Liver (tissue), 3 donors: Measurements from ENCODE around the gene TBC1D16.

ENCODE experiments used
- ATF3 ChIP-seq: IDR thresholded peaks from 2 replicates; pipeline ENCODE4 v1.6.1; 2016; ENCODE audit warnings: antibody characterized with exemption
- EGR1 ChIP-seq, 2 donors: IDR thresholded peaks; 2 replicates each; pipeline ENCODE4 v1.6.1; 2016 to 2018; ENCODE audit warnings: antibody characterized with exemption in 2 of 2, low read depth in 2 of 2
- FOXA1 ChIP-seq: IDR thresholded peaks from 2 replicates; pipeline ENCODE4 v1.6.1; 2016; ENCODE audit warnings: antibody characterized with exemption
- GABPA ChIP-seq, 2 donors: IDR thresholded peaks in 1 of 2; conservative IDR thresholded peaks in 1 of 2; 2 replicates each; pipeline ENCODE4 v1.6.1; 2016; ENCODE audit warnings: antibody characterized with exemption in 2 of 2, mild to moderate bottlenecking in 1 of 2, moderate library complexity in 1 of 2
- HNF4A ChIP-seq, 2 donors: conservative IDR thresholded peaks; 2 replicates each; pipeline ENCODE4 v1.6.1; 2016; ENCODE audit warnings: antibody characterized with exemption in 2 of 2, mild to moderate bottlenecking in 2 of 2
- JUND ChIP-seq, 2 donors: IDR thresholded peaks; 2 replicates each; pipeline ENCODE4 v1.6.1; 2016; ENCODE audit warnings: antibody characterized with exemption in 2 of 2
- RAD21 ChIP-seq, 2 donors: IDR thresholded peaks; 2 replicates each; pipeline ENCODE4 v1.6.1; 2016; ENCODE audit warnings: antibody characterized with exemption in 2 of 2, mild to moderate bottlenecking in 2 of 2
- REST ChIP-seq: IDR thresholded peaks from 2 replicates; pipeline ENCODE4 v1.6.1; 2016; ENCODE audit warnings: antibody characterized with exemption, mild to moderate bottlenecking
- TAF1 ChIP-seq: conservative IDR thresholded peaks from 2 replicates; pipeline ENCODE4 v1.6.1; 2016; ENCODE audit warnings: antibody characterized with exemption, mild to moderate bottlenecking
- YY1 ChIP-seq: IDR thresholded peaks from 2 replicates; pipeline ENCODE4 v1.6.1; 2016; ENCODE audit warnings: antibody characterized with exemption, mild to moderate bottlenecking
- TF ChIP-seq, protein P1 (sequence below): fragments of 150-350 bp; IDR thresholded peaks from 2 replicates; pipeline ENCODE4 v1.5.1; 2017; ENCODE audit warnings: improper control_type of control experiment, low read depth, low read length; ENCODE audit not compliant: missing input control
- TF ChIP-seq, protein P2 (sequence below): IDR thresholded peaks from 2 replicates; pipeline ENCODE4 v1.6.1; 2016; ENCODE audit warnings: antibody characterized with exemption
- donor health status: healthy.
- donor health status: healthy.

- TF ChIP-seq, protein P1, sequence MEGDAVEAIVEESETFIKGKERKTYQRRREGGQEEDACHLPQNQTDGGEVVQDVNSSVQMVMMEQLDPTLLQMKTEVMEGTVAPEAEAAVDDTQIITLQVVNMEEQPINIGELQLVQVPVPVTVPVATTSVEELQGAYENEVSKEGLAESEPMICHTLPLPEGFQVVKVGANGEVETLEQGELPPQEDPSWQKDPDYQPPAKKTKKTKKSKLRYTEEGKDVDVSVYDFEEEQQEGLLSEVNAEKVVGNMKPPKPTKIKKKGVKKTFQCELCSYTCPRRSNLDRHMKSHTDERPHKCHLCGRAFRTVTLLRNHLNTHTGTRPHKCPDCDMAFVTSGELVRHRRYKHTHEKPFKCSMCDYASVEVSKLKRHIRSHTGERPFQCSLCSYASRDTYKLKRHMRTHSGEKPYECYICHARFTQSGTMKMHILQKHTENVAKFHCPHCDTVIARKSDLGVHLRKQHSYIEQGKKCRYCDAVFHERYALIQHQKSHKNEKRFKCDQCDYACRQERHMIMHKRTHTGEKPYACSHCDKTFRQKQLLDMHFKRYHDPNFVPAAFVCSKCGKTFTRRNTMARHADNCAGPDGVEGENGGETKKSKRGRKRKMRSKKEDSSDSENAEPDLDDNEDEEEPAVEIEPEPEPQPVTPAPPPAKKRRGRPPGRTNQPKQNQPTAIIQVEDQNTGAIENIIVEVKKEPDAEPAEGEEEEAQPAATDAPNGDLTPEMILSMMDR = no peak
- TF ChIP-seq, protein P2, sequence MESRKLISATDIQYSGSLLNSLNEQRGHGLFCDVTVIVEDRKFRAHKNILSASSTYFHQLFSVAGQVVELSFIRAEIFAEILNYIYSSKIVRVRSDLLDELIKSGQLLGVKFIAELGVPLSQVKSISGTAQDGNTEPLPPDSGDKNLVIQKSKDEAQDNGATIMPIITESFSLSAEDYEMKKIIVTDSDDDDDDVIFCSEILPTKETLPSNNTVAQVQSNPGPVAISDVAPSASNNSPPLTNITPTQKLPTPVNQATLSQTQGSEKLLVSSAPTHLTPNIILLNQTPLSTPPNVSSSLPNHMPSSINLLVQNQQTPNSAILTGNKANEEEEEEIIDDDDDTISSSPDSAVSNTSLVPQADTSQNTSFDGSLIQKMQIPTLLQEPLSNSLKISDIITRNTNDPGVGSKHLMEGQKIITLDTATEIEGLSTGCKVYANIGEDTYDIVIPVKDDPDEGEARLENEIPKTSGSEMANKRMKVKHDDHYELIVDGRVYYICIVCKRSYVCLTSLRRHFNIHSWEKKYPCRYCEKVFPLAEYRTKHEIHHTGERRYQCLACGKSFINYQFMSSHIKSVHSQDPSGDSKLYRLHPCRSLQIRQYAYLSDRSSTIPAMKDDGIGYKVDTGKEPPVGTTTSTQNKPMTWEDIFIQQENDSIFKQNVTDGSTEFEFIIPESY = no peak
- TF ChIP-seq JUND (IDR thresholded peaks at IDR 0.05) (no peak), HNF4A (conservative IDR thresholded peaks at IDR 0.05) (no peak), TAF1 (no peak), GABPA (IDR thresholded peaks at IDR 0.05 in 1 of 2, conservative IDR thresholded peaks at IDR 0.05 in 1 of 2) (no peak), RAD21 (IDR thresholded peaks at IDR 0.05) (no peak), YY1 (no peak), ATF3 (no peak), REST (no peak), EGR1 (IDR thresholded peaks at IDR 0.05; ENCODE audit: low read depth in 2 of 2) (no peak), FOXA1 (no peak)
These were observed 81.1 kb downstream of the TBC1D16 start for GRCh38 chr17:79954281-79955166.
